Mammary epithelial cell (primary cell): Measurements from ENCODE around the gene LEKR1.

ENCODE experiments used
- CTCF ChIP-seq, 2 donors: IDR thresholded peaks in 1 of 2; conservative IDR thresholded peaks in 1 of 2; 2 replicates each; pipeline ENCODE4 v1.5.1; 2011 to 2012; ENCODE audit warnings: inconsistent platforms in 2 of 2, low read length in 2 of 2, mild to moderate bottlenecking in 2 of 2, control low read depth in 1 of 2, low read depth in 1 of 2; ENCODE audit not compliant: insufficient read depth in 1 of 2; ENCODE audit errors: extremely low read depth in 1 of 2
- EZH2 ChIP-seq: IDR thresholded peaks from 2 replicates; pipeline ENCODE4 v1.6.1; 2012; ENCODE audit warnings: low read length, inconsistent platforms, borderline replicate concordance

GRCh38 chr3:157064402-157064801, 238.2 kb downstream of the LEKR1 start:
- TF ChIP-seq CTCF (conservative IDR thresholded peaks at IDR 0.05 in 1 of 2, IDR thresholded peaks at IDR 0.05 in 1 of 2; ENCODE audit: extremely low read depth in 1 of 2, insufficient read depth in 1 of 2, low read depth in 1 of 2, low read length in 2 of 2) (no peak), EZH2 (no peak)
